ENCODE measurements around the gene ABCA1. TPM values are rescaled to one million over a fixed set of nuclear protein-coding genes. Genes with fewer than 3 reads are reported as not detected.

Gene ABCA1
- total RNA-seq, 6 experiments from 2014 or later: 9.1 to 16.5 (median 9.4) TPM

DNA sequence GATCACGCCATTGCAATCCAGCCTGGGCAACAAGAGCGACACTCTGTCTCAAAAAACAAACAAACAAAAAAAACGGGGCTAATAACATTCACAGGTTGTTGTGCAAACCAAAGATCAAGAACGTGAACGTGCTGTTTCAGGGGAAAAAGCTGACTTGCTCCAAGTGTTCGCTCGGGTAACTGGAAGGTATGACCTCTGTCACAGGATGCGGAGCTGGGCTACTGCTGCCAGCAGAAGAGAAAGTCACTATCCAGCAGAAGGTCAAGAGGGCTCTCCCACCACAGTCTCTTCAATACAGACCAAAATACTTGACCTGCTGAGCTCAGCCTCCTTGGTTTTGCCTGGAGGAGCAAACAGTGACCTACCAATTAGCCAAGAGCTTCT is 59.7 kb downstream of the ABCA1 start:
- peak overlapping the region; percentile 75; the same call in 1 of the 2 replicates for H3K27ac Mint-ChIP-seq
- no peak for DNase-seq
- peaks cover 3% of the 10 kb centered on the region; the same call in 1 of the 2 replicates for H3K27me3 Mint-ChIP-seq (ENCODE audit: insufficient read depth)
- H3K9me3 Mint-ChIP-seq: no peaks in the 10 kb centered on the region
- peaks cover 94% of the 10 kb centered on the region for H3K4me1 Mint-ChIP-seq (ENCODE audit: low read depth)
- H3K36me3 Mint-ChIP-seq (ENCODE audit: low read depth): no peaks in the 10 kb centered on the region
- TF ChIP-seq, protein P1, sequence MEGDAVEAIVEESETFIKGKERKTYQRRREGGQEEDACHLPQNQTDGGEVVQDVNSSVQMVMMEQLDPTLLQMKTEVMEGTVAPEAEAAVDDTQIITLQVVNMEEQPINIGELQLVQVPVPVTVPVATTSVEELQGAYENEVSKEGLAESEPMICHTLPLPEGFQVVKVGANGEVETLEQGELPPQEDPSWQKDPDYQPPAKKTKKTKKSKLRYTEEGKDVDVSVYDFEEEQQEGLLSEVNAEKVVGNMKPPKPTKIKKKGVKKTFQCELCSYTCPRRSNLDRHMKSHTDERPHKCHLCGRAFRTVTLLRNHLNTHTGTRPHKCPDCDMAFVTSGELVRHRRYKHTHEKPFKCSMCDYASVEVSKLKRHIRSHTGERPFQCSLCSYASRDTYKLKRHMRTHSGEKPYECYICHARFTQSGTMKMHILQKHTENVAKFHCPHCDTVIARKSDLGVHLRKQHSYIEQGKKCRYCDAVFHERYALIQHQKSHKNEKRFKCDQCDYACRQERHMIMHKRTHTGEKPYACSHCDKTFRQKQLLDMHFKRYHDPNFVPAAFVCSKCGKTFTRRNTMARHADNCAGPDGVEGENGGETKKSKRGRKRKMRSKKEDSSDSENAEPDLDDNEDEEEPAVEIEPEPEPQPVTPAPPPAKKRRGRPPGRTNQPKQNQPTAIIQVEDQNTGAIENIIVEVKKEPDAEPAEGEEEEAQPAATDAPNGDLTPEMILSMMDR (IDR thresholded peaks at IDR 0.05): no peak
- no peak overlapping the region for H3K4me3 Mint-ChIP-seq

- Mint-ChIP-seq H3K27me3 (ENCODE audit: insufficient read depth) (peaks cover 3% of the 10 kb centered on the region; the same call in 1 of the 2 replicates), H3K36me3 (ENCODE audit: low read depth) (no peaks in the 10 kb centered on the region), H3K27ac (peak overlapping the region; percentile 15), H3K4me3 (peak overlapping the region; percentile 22; the same call in 1 of the 2 replicates), H3K4me1 (ENCODE audit: low read depth) (peaks cover 79% of the 10 kb centered on the region), H3K9me3 (no peaks in the 10 kb centered on the region)
- TF ChIP-seq, protein P1 (IDR thresholded peaks at IDR 0.05): no peak
- peak; percentile 23 for DNase-seq
Measured at GRCh38 chr9:104866191-104866590, 61.8 kb downstream of the ABCA1 start.

GRCh38 chr9:104864675-104865104 is 63.3 kb downstream of the ABCA1 start:
- Mint-ChIP-seq H3K9me3 (no peaks in the 10 kb centered on the region), H3K36me3 (ENCODE audit: low read depth) (no peaks in the 10 kb centered on the region), H3K4me3 (peak overlapping the region; percentile 13; the same call in 1 of the 2 replicates), H3K4me1 (ENCODE audit: low read depth) (peaks cover 72% of the 10 kb centered on the region), H3K27ac (peak overlapping the region; percentile 85), H3K27me3 (ENCODE audit: insufficient read depth) (peaks cover 3% of the 10 kb centered on the region; the same call in 1 of the 2 replicates)
- TF ChIP-seq, protein P1 (IDR thresholded peaks at IDR 0.05): no peak
- DNase-seq: peak; percentile 74

- H3K9me3 Mint-ChIP-seq: no peaks in the 10 kb centered on the region
- H3K4me3 Mint-ChIP-seq: no peak overlapping the region
- H3K36me3 Mint-ChIP-seq (ENCODE audit: low read depth): no peaks in the 10 kb centered on the region
- peak; percentile 82 for DNase-seq
- H3K4me1 Mint-ChIP-seq (ENCODE audit: low read depth): peaks cover 72% of the 10 kb centered on the region
- peaks cover 3% of the 10 kb centered on the region; the same call in 1 of the 2 replicates for H3K27me3 Mint-ChIP-seq (ENCODE audit: insufficient read depth)
- peak overlapping the region; percentile 68 for H3K27ac Mint-ChIP-seq
- TF ChIP-seq, protein P1 (IDR thresholded peaks at IDR 0.05): peak; percentile 94
Measured at GRCh38 chr9:104863180-104863883, 64.6 kb downstream of the ABCA1 start.

- no peak overlapping the region for H3K4me3 Mint-ChIP-seq
- peaks cover 3% of the 10 kb centered on the region; the same call in 1 of the 2 replicates for H3K27me3 Mint-ChIP-seq (ENCODE audit: insufficient read depth)
- no peaks in the 10 kb centered on the region for H3K9me3 Mint-ChIP-seq
- no peak for DNase-seq
- TF ChIP-seq, protein P1 (IDR thresholded peaks at IDR 0.05): no peak
- H3K27ac Mint-ChIP-seq: no peak overlapping the region
- no peaks in the 10 kb centered on the region for H3K36me3 Mint-ChIP-seq (ENCODE audit: low read depth)
- H3K4me1 Mint-ChIP-seq (ENCODE audit: low read depth): peaks cover 75% of the 10 kb centered on the region
Measured at GRCh38 chr9:104861397-104861796, 66.6 kb downstream of the ABCA1 start.
